Measurements from ENCODE around the gene CAVIN4.

Gene CAVIN4

DNA sequence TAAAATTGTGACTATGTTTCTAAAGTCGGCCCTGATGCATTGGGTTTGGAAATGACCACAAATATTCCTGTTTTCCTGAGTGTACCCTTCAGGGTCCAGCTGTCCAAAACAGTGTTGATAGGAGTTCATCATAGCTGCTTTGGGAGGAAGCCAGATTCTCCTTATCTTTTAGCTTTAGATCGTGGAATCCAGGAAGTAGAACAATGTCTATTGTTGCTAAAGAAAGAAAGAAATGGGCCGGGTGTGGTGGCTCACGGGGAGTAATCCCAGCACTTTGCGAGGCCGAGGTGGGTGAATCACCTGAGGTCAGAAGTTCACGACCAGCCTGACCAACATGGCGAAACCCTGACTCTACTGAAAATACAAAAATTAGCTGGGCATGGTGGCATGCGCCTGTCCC lies 9.5 kb downstream of the CAVIN4 start:
- H2AFZ ChIP-seq (ENCODE audit: low read depth, low read length): no peak overlapping the region
- no peaks in the 10 kb centered on the region for H3K27me3 ChIP-seq (ENCODE audit: insufficient read depth, low read length, poor library complexity)
- no peaks in the 10 kb centered on the region for H3K9me3 ChIP-seq (ENCODE audit: insufficient read depth, low read length, severe bottlenecking)
- H3K36me3 ChIP-seq (ENCODE audit: insufficient read depth, low read length): no peaks in the 10 kb centered on the region
- H3K4me1 ChIP-seq (ENCODE audit: insufficient read depth, low read length): no peaks in the 10 kb centered on the region
- H3K27ac ChIP-seq (ENCODE audit: low read length): no peak overlapping the region
- ATAC-seq (ENCODE audit: insufficient read depth, low read depth) (no peak), DNase-seq (no peak)
- H3K4me2 ChIP-seq (ENCODE audit: insufficient read depth, low read length): no peak overlapping the region
- no peak overlapping the region for H3K4me3 ChIP-seq (ENCODE audit: low read depth in 1 of 2, low read length in 2 of 2)
- H3K9ac ChIP-seq (ENCODE audit: low read depth, low read length): no peak overlapping the region
- H3K79me2 ChIP-seq (ENCODE audit: insufficient read depth, low read length): no peaks in the 10 kb centered on the region
- H4K20me1 ChIP-seq (ENCODE audit: insufficient read depth, low read length): no peaks in the 10 kb centered on the region
- TF ChIP-seq EZH2 (IDR thresholded peaks at IDR 0.05; ENCODE audit: borderline replicate concordance, low read depth, low read length, severe bottlenecking): no peak
- TF ChIP-seq, protein P1, sequence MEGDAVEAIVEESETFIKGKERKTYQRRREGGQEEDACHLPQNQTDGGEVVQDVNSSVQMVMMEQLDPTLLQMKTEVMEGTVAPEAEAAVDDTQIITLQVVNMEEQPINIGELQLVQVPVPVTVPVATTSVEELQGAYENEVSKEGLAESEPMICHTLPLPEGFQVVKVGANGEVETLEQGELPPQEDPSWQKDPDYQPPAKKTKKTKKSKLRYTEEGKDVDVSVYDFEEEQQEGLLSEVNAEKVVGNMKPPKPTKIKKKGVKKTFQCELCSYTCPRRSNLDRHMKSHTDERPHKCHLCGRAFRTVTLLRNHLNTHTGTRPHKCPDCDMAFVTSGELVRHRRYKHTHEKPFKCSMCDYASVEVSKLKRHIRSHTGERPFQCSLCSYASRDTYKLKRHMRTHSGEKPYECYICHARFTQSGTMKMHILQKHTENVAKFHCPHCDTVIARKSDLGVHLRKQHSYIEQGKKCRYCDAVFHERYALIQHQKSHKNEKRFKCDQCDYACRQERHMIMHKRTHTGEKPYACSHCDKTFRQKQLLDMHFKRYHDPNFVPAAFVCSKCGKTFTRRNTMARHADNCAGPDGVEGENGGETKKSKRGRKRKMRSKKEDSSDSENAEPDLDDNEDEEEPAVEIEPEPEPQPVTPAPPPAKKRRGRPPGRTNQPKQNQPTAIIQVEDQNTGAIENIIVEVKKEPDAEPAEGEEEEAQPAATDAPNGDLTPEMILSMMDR (IDR thresholded peaks at IDR 0.05; ENCODE audit: borderline replicate concordance, extremely low read depth, low read length, poor library complexity, severe bottlenecking): no peak

DNA sequence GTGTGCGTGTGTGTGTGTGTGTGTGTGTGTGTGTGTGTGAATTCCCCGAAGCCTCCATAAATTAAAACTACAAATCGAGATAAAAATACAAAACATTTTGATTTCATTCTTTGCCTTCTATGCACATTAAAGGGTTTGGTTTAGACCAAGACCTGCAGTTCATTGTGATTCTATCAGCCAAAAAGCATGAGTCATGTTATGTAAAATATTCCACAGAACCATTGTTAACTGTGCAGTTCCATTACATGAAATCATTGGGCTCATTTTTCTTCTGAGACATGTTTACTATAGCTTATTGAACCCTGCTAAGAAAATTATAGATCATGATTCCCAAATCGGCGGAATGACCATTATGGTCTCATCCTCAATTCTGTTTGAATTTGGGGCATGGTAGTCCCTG lies 11.7 kb downstream of the CAVIN4 start:
- H4K20me1 ChIP-seq (ENCODE audit: insufficient read depth, low read length): no peaks in the 10 kb centered on the region
- no peaks in the 10 kb centered on the region for H3K4me1 ChIP-seq (ENCODE audit: insufficient read depth, low read length)
- no peaks in the 10 kb centered on the region for H3K9me3 ChIP-seq (ENCODE audit: insufficient read depth, low read length, severe bottlenecking)
- H2AFZ ChIP-seq (ENCODE audit: low read depth, low read length): no peak overlapping the region
- TF ChIP-seq, protein P1 (IDR thresholded peaks at IDR 0.05; ENCODE audit: borderline replicate concordance, extremely low read depth, low read length, poor library complexity, severe bottlenecking): no peak
- TF ChIP-seq EZH2 (IDR thresholded peaks at IDR 0.05; ENCODE audit: borderline replicate concordance, low read depth, low read length, severe bottlenecking): no peak
- no peak overlapping the region for H3K4me3 ChIP-seq (ENCODE audit: low read depth in 1 of 2, low read length in 2 of 2)
- no peak overlapping the region for H3K4me2 ChIP-seq (ENCODE audit: insufficient read depth, low read length)
- DNase-seq (no peak), ATAC-seq (ENCODE audit: insufficient read depth, low read depth) (no peak)
- no peak overlapping the region for H3K9ac ChIP-seq (ENCODE audit: low read depth, low read length)
- no peaks in the 10 kb centered on the region for H3K36me3 ChIP-seq (ENCODE audit: insufficient read depth, low read length)
- no peaks in the 10 kb centered on the region for H3K27me3 ChIP-seq (ENCODE audit: insufficient read depth, low read length, poor library complexity)
- no peaks in the 10 kb centered on the region for H3K79me2 ChIP-seq (ENCODE audit: insufficient read depth, low read length)
- H3K27ac ChIP-seq (ENCODE audit: low read length): no peak overlapping the region

DNA sequence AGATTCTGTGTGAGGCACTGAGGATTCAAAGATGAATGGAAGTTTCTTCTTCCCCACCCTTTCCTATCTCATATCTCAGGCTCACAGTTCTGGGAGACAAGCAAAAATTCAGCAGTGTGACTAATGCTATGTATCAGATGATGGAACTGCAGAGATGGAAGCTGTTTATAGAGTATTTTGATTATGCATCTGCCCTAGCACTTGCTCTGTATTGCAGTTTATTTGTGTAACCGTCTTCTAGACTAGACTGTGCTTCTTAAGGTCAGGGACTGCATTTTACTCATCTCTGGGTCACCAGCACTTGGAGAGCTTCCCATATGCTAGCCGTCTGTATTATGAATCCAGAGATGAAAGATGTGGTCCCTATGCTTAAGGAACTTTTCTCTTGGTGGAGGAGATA lies 12.6 kb downstream of the CAVIN4 start:
- H3K9ac ChIP-seq (ENCODE audit: low read depth, low read length): no peak overlapping the region
- no peak overlapping the region for H2AFZ ChIP-seq (ENCODE audit: low read depth, low read length)
- H3K4me3 ChIP-seq (ENCODE audit: low read depth in 1 of 2, low read length in 2 of 2): no peak overlapping the region
- TF ChIP-seq, protein P1 (IDR thresholded peaks at IDR 0.05; ENCODE audit: borderline replicate concordance, extremely low read depth, low read length, poor library complexity, severe bottlenecking): no peak
- TF ChIP-seq EZH2 (IDR thresholded peaks at IDR 0.05; ENCODE audit: borderline replicate concordance, low read depth, low read length, severe bottlenecking): no peak
- H3K4me2 ChIP-seq (ENCODE audit: insufficient read depth, low read length): no peak overlapping the region
- H3K79me2 ChIP-seq (ENCODE audit: insufficient read depth, low read length): no peaks in the 10 kb centered on the region
- H3K36me3 ChIP-seq (ENCODE audit: insufficient read depth, low read length): no peaks in the 10 kb centered on the region
- H4K20me1 ChIP-seq (ENCODE audit: insufficient read depth, low read length): no peaks in the 10 kb centered on the region
- no peaks in the 10 kb centered on the region for H3K27me3 ChIP-seq (ENCODE audit: insufficient read depth, low read length, poor library complexity)
- H3K4me1 ChIP-seq (ENCODE audit: insufficient read depth, low read length): no peaks in the 10 kb centered on the region
- H3K9me3 ChIP-seq (ENCODE audit: insufficient read depth, low read length, severe bottlenecking): no peaks in the 10 kb centered on the region
- no peak for DNase-seq
- H3K27ac ChIP-seq (ENCODE audit: low read length): no peak overlapping the region
- ATAC-seq (ENCODE audit: insufficient read depth, low read depth): no peak

DNA sequence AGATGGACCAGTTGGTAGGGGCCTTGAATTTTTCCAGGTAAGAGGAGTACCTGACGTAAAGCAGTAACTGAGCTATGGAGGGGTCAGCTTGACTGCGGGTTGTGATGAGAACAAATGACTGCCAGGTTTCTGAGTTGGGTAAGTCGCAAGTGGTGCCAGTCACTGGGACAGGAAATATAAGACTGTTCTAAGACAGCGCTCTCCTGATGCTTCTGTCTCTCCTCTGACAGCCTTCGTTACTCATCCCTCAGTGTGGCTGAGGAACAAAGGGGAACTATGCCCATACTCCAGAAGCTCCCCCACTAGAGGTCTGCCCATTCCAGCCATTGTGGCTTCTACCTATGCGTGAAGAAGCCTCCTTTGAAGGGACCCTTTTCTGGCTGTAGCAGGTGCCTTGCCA lies 13.3 kb downstream of the CAVIN4 start:
- Histone ChIP-seq H3K79me2 (ENCODE audit: insufficient read depth, low read length) (no peaks in the 10 kb centered on the region), H4K20me1 (ENCODE audit: insufficient read depth, low read length) (no peaks in the 10 kb centered on the region), H3K36me3 (ENCODE audit: insufficient read depth, low read length) (no peaks in the 10 kb centered on the region), H2AFZ (ENCODE audit: low read depth, low read length) (no peak overlapping the region), H3K4me1 (ENCODE audit: insufficient read depth, low read length) (no peaks in the 10 kb centered on the region), H3K27ac (ENCODE audit: low read length) (no peak overlapping the region), H3K9me3 (ENCODE audit: insufficient read depth, low read length, severe bottlenecking) (no peaks in the 10 kb centered on the region), H3K9ac (ENCODE audit: low read depth, low read length) (no peak overlapping the region), H3K27me3 (ENCODE audit: insufficient read depth, low read length, poor library complexity) (no peaks in the 10 kb centered on the region), H3K4me2 (ENCODE audit: insufficient read depth, low read length) (no peak overlapping the region), H3K4me3 (ENCODE audit: low read depth in 1 of 2, low read length in 2 of 2) (no peak overlapping the region)
- TF ChIP-seq, protein P1 (IDR thresholded peaks at IDR 0.05; ENCODE audit: borderline replicate concordance, extremely low read depth, low read length, poor library complexity, severe bottlenecking): no peak
- no peak for TF ChIP-seq EZH2 (IDR thresholded peaks at IDR 0.05; ENCODE audit: borderline replicate concordance, low read depth, low read length, severe bottlenecking)
- DNase-seq (no peak), ATAC-seq (ENCODE audit: insufficient read depth, low read depth) (no peak)
